Mucosa of stomach (tissue), 1 donor: Measurements from ENCODE around the gene ITK.
"Not testable (repeated sequence)": the region's sequence is repeated elsewhere in the genome, so short reads cannot be mapped to it uniquely, and the experiment has no call there.

Experiments
- H3K27me3 ChIP-seq: one replicate; pipeline ENCODE4 v1.7.0; 2013; ENCODE audit warnings: mild to moderate bottlenecking, low read length; ENCODE audit not compliant: control insufficient read depth, insufficient read depth
- H3K36me3 ChIP-seq: one replicate; pipeline ENCODE4 v1.7.0; 2013; ENCODE audit warnings: low read length; ENCODE audit not compliant: control insufficient read depth, insufficient read depth
- H3K4me1 ChIP-seq: one replicate; pipeline ENCODE4 v1.7.0; 2013; ENCODE audit warnings: mild to moderate bottlenecking, low read length; ENCODE audit not compliant: control insufficient read depth, insufficient read depth
- H3K4me3 ChIP-seq: one replicate; pipeline ENCODE4 v1.7.0; 2013; ENCODE audit warnings: low read length
- H3K9ac ChIP-seq: one replicate; pipeline ENCODE4 v1.7.0; 2013; ENCODE audit warnings: mild to moderate bottlenecking, low read length, moderate library complexity
- H3K9me3 ChIP-seq: one replicate; pipeline ENCODE4 v1.7.0; 2013; ENCODE audit warnings: mild to moderate bottlenecking, low read length, moderate library complexity; ENCODE audit not compliant: control insufficient read depth
- donor health status: Pancreatic carcinoma.

ITK gene

GRCh38 chr5:157198277-157198986, 17.8 kb downstream of the ITK start:
- H3K4me3 ChIP-seq: no peak overlapping the region
- no peaks in the 10 kb centered on the region for H3K27me3 ChIP-seq
- no peaks in the 10 kb centered on the region for H3K9me3 ChIP-seq
- no peak overlapping the region for H3K9ac ChIP-seq
- H3K4me1 ChIP-seq: no peaks in the 10 kb centered on the region
- H3K36me3 ChIP-seq: no peaks in the 10 kb centered on the region

DNA sequence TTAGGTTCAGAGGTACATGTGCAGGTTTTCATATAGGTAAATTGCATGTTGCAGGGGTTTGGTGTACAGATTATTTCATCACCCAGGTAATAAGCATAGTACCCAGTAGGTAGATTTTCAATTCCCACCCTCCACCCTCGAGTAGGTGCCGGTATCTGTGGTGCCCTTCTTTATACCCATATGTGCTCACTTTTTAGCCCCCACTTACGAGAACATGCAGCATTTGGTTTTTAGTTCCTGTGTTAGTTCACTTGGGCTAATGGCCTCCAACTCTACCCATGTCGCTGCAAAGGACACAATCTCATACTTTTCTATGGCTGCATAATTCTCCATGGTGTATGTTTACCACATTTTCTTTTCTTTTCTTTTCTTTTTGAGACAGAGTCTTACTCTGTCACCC, 21.2 kb downstream of the ITK start:
- Histone ChIP-seq H3K4me1 (no peaks in the 10 kb centered on the region), H3K27me3 (no peaks in the 10 kb centered on the region), H3K36me3 (no peaks in the 10 kb centered on the region), H3K4me3 (no peak overlapping the region), H3K9me3 (no peaks in the 10 kb centered on the region), H3K9ac (no peak overlapping the region)

- H3K4me1 ChIP-seq: no peaks in the 10 kb centered on the region
- no peak overlapping the region for H3K9ac ChIP-seq
- no peaks in the 10 kb centered on the region for H3K36me3 ChIP-seq
- no peaks in the 10 kb centered on the region for H3K9me3 ChIP-seq
- no peak overlapping the region for H3K4me3 ChIP-seq
- no peaks in the 10 kb centered on the region for H3K27me3 ChIP-seq
Observed at GRCh38 chr5:157203417-157203816, 22.8 kb downstream of the ITK start.

DNA sequence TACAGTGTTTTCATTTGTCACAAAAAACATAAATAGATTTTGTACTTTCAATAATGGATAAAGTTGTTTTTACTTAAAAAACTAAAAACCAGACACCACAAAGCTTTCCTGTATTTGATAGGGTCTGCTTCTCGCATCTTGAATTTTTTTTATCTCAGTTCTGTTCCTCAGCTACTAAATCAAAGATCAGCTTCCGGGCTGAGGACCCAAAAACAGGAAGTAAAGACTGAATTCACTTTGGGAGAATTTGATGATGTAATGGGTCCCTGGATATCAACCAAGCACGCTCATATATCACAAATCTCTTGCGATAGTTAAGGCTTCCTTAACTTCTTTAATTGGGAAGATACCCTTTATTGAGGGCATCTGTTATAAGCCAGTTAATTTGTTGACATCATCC, 24.1 kb downstream of the ITK start:
- no peak overlapping the region for H3K4me3 ChIP-seq
- H3K27me3 ChIP-seq: no peaks in the 10 kb centered on the region
- no peaks in the 10 kb centered on the region for H3K4me1 ChIP-seq

GRCh38 chr5:157205708-157206107, 25.1 kb downstream of the ITK start:
- Histone ChIP-seq H3K27me3 (no peaks in the 10 kb centered on the region), H3K4me1 (no peaks in the 10 kb centered on the region), H3K9ac (no peak overlapping the region), H3K36me3 (no peaks in the 10 kb centered on the region), H3K9me3 (no peaks in the 10 kb centered on the region), H3K4me3 (no peak overlapping the region)

More for the DNA sequence above, 24.1 kb downstream of the ITK start:
- H3K9ac ChIP-seq: no peak overlapping the region
- H3K9me3 ChIP-seq: no peaks in the 10 kb centered on the region
- no peaks in the 10 kb centered on the region for H3K36me3 ChIP-seq

GRCh38 chr5:157210652-157211051, 30.0 kb downstream of the ITK start:
- H3K9ac ChIP-seq, H3K4me1 ChIP-seq, H3K36me3 ChIP-seq, H3K4me3 ChIP-seq, H3K9me3 ChIP-seq, H3K27me3 ChIP-seq: not testable (repeated sequence)

DNA sequence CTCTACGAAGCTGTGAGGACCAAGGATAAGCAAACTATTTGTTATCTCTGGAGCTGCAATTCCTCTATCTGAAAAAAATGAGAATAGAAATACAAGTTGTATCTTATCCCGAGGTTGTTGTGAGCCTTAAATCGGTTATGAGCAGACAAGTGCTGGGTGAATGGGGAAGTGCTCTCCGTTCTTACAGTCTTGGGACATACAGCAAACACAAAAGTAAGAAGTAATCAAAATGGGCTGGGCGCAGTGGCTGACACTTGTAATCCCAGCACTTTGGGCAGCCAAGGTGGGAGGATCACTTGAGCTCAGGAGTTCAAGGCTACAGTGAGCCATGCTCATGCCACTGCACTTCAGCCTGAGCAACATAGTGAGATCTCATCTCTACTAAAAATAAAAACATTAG, 31.7 kb downstream of the ITK start:
- H3K36me3 ChIP-seq: no peaks in the 10 kb centered on the region
- no peaks in the 10 kb centered on the region for H3K9me3 ChIP-seq
- no peak overlapping the region for H3K9ac ChIP-seq
- H3K4me3 ChIP-seq: no peak overlapping the region
- no peaks in the 10 kb centered on the region for H3K4me1 ChIP-seq
- no peaks in the 10 kb centered on the region for H3K27me3 ChIP-seq

DNA sequence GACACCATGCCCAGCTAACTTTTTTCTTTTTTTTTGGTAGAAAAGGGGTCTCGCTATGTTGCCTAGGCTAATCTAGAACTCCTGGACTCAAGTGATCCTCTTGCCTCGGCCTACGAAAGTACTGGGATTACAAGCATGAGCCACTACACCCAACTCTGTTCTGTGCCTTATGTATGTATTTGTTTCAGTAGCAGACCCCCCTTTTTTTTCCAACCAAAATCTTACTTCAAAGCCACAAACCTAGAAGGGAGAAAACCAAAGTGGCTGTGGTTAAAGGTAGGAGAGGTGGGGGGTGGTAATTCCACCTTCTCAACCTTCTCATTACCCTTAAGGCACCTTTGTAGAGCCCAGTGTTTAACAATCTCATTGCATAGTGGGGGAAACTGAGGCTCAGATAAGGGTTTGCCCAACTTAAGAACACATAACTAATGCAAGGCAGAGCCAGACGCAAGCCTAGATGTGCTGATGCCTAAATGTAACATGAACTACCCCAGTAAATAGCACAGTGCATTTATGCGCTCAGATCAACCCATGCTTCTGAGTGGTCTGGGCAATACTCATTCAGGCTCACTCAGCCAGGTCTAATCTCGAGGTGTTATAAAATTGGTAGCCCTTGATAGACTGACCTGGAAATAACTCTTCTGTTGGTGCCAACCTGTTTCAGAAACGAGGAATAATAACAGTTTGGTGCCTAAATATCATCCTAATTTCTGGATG, 33.0 kb downstream of the ITK start:
- Histone ChIP-seq H3K9ac (no peak overlapping the region), H3K27me3 (no peaks in the 10 kb centered on the region), H3K9me3 (no peaks in the 10 kb centered on the region), H3K4me3 (no peak overlapping the region), H3K4me1 (no peaks in the 10 kb centered on the region), H3K36me3 (no peaks in the 10 kb centered on the region)

- H3K4me1 ChIP-seq: no peaks in the 10 kb centered on the region
- no peaks in the 10 kb centered on the region for H3K27me3 ChIP-seq
- no peak overlapping the region for H3K4me3 ChIP-seq
- no peaks in the 10 kb centered on the region for H3K9me3 ChIP-seq
- H3K36me3 ChIP-seq: no peaks in the 10 kb centered on the region
- H3K9ac ChIP-seq: no peak overlapping the region
Observed at GRCh38 chr5:157214415-157214814, 33.8 kb downstream of the ITK start.

DNA sequence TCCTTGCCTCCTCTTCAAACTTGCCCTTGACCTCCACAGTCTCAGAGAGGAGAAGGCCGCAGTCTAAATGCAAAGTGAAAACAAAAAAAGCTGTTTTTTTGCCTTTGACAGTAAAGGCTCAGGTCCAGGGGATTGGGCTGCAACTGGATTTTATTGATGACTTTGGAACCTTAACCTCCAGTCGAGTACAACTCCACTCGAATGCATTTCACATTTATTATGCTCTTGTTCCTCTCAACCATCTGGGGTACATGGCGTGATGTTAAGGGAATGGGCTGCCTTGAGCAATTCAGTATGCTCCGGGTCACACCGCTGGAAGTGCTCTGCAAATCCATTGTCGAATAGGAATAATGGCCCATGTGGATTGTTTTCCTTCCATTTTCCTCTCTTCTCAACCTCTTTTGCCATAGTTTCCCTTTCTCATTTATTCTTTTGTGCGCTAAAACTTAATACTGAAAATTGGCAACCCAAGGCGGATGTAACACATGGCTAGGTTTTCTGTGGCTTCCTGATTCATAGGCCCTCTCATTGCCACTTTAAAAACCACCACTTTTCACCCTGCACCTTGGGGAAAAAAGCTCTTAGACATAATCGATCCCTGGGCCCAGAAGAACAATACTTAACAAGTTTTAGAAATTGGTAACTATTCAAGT, 34.3 kb downstream of the ITK start:
- Histone ChIP-seq H3K27me3 (no peaks in the 10 kb centered on the region), H3K4me1 (no peaks in the 10 kb centered on the region), H3K9me3 (no peaks in the 10 kb centered on the region), H3K9ac (no peak overlapping the region), H3K36me3 (no peaks in the 10 kb centered on the region), H3K4me3 (no peak overlapping the region)

GRCh38 chr5:157215514-157216167, 35.0 kb downstream of the ITK start:
- H3K4me3 ChIP-seq: no peak overlapping the region
- H3K4me1 ChIP-seq: no peaks in the 10 kb centered on the region
- no peak overlapping the region for H3K9ac ChIP-seq
- no peaks in the 10 kb centered on the region for H3K36me3 ChIP-seq
- no peaks in the 10 kb centered on the region for H3K27me3 ChIP-seq
- H3K9me3 ChIP-seq: no peaks in the 10 kb centered on the region
